ENCODE results near the gene MYCBPAP.

MYCBPAP gene

GRCh38 chr17:50507871-50508572, at the start of gene MYCBPAP:
MYCBPAP (plus strand) TSS chr17:50508439; CDS start chr17:50508675, 236 bp downstream.
- in situ Hi-C loops (cut with HindIII; ENCODE audit: low sequenced_read_pairs) = no loop called here

- in situ Hi-C loops (cut with HindIII; ENCODE audit: low sequenced_read_pairs) = no loop called here
These were observed 49.2 kb upstream of the MYCBPAP start for GRCh38 chr17:50458701-50459676.

- in situ Hi-C loops (cut with HindIII; ENCODE audit: low sequenced_read_pairs) = no loop called here
These were observed 48.5 kb upstream of the MYCBPAP start for GRCh38 chr17:50459756-50460155.

DNA sequence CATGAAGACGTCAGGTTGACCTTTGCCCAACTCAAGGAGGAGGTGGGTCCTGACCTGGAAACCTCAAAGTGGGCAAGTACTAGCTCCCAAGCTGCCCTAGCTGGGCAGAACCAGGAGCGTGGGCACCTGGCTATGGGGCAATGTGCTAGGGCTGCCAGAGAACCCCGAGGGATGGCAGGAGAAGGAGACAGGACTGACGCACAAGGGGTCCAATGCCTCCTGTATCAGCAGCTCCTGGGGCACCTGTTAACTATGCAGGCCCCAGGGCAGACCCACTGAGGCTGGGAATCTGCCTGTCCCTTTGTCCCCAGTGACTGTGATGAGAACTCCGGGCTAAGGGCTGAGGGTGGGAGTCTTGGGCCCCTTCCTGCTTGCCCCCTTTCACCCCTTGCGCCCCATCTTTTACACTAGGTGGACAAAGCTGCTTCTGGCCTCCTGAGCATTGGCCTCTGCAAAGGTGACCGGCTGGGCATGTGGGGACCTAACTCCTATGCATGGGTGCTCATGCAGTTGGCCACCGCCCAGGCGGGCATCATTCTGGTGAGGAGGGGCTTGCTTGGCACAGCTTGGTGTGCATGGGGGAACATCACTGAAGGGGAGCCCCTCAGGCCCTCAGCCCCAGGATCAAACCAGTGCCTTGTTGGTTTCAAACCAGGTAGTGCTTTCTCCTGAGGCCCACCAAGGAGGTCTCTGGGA, 47.3 kb upstream of the MYCBPAP start:
- in situ Hi-C loops (cut with HindIII; ENCODE audit: low sequenced_read_pairs) = no loop called here

- in situ Hi-C loops (cut with HindIII; ENCODE audit: low sequenced_read_pairs) = no loop called here
These were observed 46.6 kb upstream of the MYCBPAP start for GRCh38 chr17:50461550-50462132.

DNA sequence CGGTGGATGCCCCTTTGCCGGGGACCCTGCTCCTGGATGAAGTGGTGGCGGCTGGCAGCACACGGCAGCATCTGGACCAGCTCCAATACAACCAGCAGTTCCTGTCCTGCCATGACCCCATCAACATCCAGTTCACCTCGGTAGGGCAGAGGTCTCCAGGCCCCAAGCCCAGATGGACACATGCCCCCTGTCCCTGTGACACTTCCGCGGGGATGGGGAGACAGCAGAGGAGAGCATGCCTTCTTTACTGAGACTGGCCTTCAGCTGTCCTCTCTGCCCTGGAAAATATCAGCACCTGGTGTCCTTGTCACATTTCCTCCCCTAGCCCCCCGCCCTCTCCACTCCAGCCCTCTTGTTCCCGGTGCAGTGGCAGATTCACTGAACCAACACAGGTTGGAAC, 45.8 kb upstream of the MYCBPAP start:
- in situ Hi-C loops (cut with HindIII; ENCODE audit: low sequenced_read_pairs) = no loop called here

- in situ Hi-C loops (cut with HindIII; ENCODE audit: low sequenced_read_pairs) = no loop called here
These were observed 44.1 kb upstream of the MYCBPAP start for GRCh38 chr17:50464121-50464520.

GRCh38 chr17:50464736-50465135, 43.5 kb upstream of the MYCBPAP start:
- in situ Hi-C loops (cut with HindIII; ENCODE audit: low sequenced_read_pairs) = no loop called here

DNA sequence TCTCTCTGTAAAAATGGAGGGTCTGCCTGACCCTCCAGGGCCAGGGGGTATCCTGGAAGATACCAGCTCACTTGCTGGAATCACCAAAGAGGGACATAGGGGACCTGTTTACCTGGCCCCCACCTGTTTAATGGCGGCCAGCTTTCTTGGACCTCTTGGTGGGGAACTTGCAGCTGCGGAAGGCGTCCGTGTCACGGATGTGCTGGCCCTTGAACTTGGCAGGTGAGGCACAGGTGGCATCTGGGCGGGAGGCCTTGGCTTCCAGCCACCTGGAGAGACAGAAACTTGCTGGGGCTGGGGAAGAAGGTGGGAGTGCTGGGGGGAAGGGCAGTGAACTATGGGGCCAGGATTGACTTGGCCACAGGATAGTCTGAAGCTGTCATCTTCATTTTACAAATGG, 43.1 kb upstream of the MYCBPAP start:
- in situ Hi-C loops (cut with HindIII; ENCODE audit: low sequenced_read_pairs) = no loop called here

GRCh38 chr17:50465635-50466034, 42.6 kb upstream of the MYCBPAP start:
- in situ Hi-C loops (cut with HindIII; ENCODE audit: low sequenced_read_pairs) = no loop called here

- in situ Hi-C loops (cut with HindIII; ENCODE audit: low sequenced_read_pairs) = no loop called here
These were observed 41.7 kb upstream of the MYCBPAP start for GRCh38 chr17:50466371-50467113.

DNA sequence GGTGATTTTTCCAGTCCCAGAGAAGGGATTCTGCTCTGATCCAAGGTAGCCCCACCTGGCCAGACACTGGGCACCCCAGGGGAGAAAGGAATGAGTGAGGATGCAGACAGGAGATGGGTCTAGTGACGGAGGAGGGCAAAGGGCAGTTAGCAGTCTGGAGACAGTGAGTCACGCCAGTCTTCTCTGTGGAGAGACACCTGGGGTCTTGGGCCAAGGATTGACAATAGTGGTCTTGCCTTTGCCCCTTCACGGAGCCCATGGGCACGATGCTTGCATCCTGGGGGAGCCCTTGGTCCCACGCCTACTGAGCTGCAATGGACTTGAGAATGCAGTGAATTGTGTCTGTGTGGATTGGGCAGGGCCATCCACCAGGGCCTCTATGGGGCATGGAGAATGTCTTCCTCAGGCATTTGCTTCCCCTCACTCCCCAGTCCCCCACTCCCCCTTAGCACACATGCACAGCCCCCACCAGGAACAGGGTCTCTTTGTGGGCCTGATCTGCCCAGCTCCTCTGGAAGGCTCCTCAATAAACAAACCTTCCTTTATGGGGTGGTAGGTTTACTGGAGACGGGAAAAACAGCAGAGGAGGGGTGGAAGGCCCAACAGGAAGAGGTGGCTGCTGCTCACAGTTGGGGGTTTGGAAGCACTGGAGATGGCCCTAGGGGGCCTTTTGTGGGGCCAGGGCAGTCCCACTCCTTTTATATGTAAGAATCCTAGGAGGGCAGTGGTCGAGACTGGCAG, 41.0 kb upstream of the MYCBPAP start:
- in situ Hi-C loops (cut with HindIII; ENCODE audit: low sequenced_read_pairs) = no loop called here

- in situ Hi-C loops (cut with HindIII; ENCODE audit: low sequenced_read_pairs) = no loop called here
These were observed 40.4 kb upstream of the MYCBPAP start for GRCh38 chr17:50467855-50468303.

DNA sequence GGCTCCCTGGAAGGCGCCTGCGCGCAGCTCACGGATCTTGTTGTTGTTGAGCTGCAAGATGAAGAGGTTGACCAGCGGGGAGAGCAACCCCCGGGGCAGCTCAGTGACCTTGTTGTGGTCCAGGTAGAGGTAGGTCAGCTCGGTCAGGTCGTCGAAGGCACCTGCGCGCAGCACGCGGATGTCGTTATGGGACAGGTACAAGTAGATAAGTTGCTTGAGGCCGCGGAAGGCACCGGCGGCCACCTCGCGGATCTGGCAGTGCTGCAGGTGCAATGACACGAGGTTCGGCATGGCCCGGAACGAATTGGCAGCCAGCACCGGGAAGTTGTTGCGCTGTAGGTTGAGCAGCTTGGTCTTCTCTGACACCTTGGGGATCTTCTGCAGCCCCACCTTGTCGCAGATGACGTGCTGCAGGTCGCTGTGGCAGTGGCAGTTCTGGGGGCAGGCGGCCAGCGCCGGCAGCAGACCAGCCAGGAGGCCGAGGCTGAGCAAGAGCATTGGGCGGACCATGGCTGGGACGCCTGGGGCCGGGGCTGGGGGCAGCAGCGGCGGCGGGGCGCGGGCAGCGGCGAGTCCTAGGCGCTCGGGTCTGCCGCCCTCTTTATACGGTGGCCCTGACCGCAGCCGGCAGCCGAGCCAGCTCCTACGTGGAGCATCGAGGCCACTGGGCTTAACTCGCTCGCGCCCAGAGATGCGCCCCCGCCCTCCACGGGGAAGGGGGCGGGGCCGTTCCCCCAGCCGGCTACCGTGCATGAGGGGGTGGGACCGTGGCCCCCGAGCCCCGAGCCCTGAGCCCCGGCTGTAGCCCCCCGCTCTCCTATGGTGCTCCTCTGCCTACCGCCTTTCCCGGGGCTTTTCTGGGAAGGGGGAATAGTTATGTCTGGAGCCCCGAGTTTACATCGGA, 39.7 kb upstream of the MYCBPAP start, which contains the start of gene CHAD:
Gene CHAD, minus strand, starts transcription at position 577 of the 904 bp plus-strand sequence. Its CDS starts 67 bp downstream, at position 510.
- in situ Hi-C loops (cut with HindIII; ENCODE audit: low sequenced_read_pairs) = no loop called here

DNA sequence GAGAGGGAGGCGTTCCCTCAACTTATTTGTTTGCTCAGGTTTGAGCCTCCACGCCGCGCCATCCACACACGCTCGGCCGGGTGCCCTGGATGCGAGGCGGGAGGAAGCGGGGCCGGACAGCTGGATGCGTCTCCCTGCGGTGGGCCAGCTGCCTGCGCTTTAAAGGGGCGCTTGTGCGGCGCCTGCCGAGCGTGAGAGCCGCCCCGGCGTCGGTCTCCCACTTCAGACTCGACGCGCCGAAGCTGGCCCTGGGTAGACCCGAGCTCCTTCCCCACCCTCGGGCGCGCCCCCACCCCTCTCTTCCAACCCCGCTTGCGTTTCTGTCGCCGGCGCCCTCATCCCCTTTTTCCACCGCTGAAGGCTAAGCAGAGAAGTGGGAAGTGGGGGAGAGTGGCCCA, 39.0 kb upstream of the MYCBPAP start:
- in situ Hi-C loops (cut with HindIII; ENCODE audit: low sequenced_read_pairs) = no loop called here

- in situ Hi-C loops (cut with HindIII; ENCODE audit: low sequenced_read_pairs) = no loop called here
These were observed 38.5 kb upstream of the MYCBPAP start for GRCh38 chr17:50469671-50470305.

DNA sequence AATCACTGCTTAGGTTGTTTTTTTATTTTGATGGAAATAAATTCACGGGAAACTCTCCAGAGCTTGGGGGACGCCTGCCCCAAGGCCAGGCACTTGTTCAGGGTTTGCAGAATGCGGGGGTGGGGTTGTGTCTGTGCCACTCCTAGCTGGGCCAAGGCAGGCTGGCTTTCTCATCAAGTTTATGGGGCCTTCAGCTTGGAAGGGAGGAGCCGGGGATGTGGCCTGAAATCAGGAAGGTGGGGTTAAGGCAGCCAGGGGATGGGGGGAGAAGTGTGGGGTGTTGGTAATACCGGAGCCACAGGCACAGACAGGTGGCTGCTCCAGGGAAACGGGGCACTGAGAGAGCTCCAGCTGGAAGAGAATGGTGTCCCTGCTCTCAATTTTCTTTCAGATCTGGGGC, 37.8 kb upstream of the MYCBPAP start:
- in situ Hi-C loops (cut with HindIII; ENCODE audit: low sequenced_read_pairs) = no loop called here
